GM18507 (cell line): ENCODE data around the gene POMC.
"Not testable (repeated sequence)": the region's sequence is repeated elsewhere in the genome, so short reads cannot be mapped to it uniquely, and the experiment has no call there.

Experiments used
- DNase-seq: peaks from one replicate; pipeline ENCODE4 v3.0.0; 2011; ENCODE audit warnings: low read depth; ENCODE audit not compliant: insufficient read length; ENCODE audit errors: extremely low spot score
- FAIRE-seq: peaks from 2 replicates; lab custom pipeline; 2011; peaks lifted over from hg19 to GRCh38; lab: Jason Lieb, UNC

The POMC gene

GRCh38 chr2:25178976-25179375, 10.6 kb upstream of the POMC start:
- DNase-seq (no peak), FAIRE-seq (no peak)

GRCh38 chr2:25177211-25177611, 8.8 kb upstream of the POMC start:
- FAIRE-seq (no peak), DNase-seq (no peak)

DNA sequence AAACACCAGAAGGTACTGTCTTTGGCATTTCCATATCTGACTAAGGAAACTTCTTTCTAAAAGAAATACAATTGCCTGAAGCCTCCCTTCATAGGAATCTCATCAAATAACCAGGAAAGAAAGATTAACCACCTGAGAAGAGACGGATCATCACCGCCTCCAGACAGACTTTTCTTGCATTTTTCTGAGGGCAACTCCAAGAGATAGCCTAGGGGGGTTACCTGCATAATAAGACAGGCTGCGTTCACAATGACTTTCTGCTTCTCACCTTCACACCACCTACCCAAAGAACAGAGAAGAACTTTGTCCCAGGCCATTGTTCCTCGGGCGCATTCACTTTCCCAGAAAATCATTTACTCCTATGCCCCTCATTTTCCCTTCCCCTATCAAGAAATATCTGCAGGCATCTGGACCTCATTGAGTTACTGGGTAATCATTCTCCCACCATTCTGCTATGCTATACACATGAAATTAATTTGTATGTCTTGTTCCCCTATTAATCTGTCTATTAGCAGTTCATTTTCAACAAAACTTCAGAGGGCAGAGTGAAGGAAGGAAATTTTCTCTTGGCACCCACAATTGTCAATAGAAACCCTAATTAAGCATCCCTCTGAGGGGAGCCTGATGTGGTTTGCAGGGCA, 8.3 kb upstream of the POMC start:
- FAIRE-seq, result no peak
- no peak for DNase-seq

DNA sequence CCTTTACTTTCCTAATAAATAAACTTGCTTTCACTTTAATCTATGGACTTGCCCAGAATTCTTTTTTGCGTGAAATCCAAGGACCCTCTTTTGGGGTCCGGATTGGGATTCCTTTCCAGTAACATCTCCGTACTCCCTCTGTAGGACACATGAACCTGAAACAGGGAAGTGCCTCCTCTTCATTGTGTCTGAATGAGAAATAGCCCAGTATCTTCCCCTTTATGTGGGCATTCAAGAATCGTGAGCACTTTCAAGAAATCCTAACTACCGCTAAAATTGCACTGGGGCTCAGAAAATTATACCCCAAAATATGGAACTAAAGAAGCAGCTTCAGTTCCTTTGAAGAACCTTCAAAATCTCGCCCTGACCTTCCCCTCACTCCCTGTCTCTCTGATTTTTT, 7.8 kb upstream of the POMC start:
- DNase-seq (no peak), FAIRE-seq (no peak)

DNA sequence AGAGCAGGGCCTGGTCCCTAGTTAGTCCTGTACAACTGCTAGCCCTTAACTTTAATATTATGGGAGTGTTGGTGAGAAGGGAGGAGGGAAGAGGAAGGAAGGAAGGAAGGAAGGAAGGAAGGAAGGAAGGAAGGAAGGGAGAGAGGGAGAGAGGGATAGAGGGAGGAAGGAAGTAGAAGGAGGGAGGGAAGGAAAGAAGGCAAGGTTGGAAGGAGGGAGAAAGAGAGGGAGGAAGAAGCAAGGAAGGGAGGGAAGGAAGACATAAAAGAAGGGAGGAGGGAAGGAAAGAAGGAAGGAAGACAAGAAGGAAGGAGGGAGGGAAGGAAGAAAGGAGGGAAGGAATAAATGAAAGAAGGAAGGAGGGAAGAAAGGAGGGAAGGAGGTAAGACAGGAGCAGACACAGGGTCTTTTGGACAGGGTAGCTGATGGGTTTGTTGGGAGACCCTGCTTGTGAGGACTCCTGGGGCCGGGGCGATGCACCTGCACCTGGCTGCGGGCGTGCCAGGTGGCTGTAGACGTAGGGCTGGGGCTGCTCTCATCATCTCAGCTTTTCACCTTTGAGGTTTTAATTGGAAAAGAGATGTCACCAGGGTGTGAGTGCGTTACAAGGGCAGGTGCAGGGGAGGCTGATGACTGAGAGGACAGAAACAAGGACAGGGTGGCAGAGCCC, 5.9 kb upstream of the POMC start:
- FAIRE-seq (no peak), DNase-seq (no peak)

DNA sequence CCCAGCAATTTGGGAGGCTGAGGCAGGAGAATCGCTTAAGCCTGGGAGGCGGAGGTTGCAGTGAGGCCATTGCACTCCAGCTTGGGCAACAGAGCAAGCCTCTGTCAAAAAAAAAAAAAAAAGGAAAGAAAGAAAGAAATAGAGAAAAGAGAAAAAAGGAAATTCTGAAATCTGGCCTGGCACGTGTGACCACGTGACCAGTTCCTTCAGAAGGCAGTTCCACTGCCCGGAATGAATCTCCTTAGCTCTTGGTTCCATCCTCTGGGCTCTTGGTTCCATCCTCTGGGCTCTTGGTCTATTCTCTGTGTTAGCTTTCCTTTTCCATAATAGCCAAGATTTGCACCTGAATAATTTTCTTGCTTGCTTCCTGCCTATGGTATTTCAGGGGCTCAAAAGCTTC, 5.3 kb upstream of the POMC start:
- no peak for DNase-seq
- FAIRE-seq, result no peak

DNA sequence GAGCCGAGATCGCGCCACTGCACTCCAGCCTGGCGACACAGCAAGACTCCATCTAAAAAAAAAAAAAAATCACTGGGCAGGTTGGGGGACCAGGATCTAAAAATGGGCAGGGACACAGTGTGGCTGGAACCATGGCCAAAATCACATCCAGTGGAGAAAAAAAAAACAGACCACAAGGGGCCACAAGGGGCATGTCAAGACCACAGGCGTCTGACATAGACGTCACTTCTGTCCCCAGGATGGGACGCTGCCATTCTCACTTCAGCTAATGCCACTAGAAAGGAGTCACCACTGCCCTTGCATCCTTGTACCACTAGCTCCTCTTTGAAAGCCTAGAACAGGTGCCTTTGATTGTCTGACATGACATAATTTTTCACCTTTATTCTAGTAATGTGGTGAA, 2.5 kb upstream of the POMC start:
- FAIRE-seq (no peak), DNase-seq (no peak)

GRCh38 chr2:25169073-25169470, 692 bp upstream of the POMC start:
- DNase-seq, result no peak
- no peak for FAIRE-seq

DNA sequence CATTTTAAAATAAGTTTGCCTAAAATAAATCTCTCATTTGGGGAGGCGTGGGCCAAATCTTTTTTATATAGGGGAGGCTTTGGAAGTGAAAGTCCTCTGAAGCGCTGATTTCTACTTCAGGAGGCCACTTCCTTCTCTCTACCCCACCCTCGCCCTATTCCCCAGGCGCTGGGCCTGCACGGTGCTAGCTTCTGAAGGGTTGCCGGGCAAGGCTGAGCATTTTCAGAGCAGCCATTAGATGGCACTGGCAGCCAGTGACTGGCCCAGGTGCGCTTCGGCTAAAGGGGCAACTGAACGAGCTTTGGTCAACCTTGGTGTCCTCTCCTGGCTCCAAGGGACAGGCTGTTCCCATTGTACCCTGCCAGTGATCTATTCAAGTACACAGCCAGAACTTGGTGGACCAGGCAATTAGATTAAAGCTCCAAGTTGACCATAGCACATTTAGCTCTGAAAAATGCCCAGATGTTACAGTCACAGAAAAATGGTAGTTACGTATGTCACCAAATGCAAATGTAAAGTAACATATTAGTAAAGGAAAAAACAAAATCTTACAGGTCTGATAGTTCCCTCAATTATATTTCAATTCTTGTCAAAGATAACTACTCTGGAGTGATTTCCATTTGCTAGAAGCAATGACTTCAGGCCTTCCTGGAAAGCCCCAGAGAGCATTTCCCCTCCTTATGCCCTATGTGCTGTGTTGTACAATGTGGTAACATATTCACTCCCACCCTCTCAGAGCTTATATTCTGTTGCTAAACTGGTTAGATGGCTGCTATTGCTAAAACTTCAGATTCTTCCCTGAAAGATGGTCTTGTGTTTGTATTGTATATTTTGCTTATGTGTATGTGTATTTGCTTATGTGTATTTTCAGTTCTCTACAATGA, 2.1 kb downstream of the POMC start:
- FAIRE-seq (peak; percentile 95), DNase-seq (peak; percentile 65)

GRCh38 chr2:25164561-25164960, 3.8 kb downstream of the POMC start:
- DNase-seq, result no peak
- FAIRE-seq, result no peak

DNA sequence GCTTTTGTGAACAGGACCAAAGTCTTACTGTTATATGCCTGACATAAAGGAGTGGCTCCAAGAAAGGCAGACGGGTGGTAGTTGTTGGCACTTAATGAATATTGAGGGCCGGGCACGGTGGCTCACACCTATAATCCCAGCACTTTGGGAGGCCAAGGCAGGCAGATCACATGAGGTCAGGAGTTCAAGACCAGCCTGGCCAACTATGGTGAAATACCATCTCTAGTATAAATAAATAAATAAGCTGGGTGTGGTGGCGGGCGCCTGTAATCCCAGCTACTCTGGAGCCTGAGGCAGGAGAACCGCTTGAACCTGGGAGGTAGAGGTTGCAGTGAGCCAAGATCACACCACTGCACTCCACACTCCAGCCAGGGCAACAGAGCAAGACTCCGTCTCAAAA, 6.3 kb downstream of the POMC start:
- not testable (repeated sequence) for FAIRE-seq

GRCh38 chr2:25161055-25161781, 7.2 kb downstream of the POMC start:
- DNase-seq, result no peak
- FAIRE-seq, result no peak

More for the DNA sequence above, 6.3 kb downstream of the POMC start:
- not testable (repeated sequence) for DNase-seq

DNA sequence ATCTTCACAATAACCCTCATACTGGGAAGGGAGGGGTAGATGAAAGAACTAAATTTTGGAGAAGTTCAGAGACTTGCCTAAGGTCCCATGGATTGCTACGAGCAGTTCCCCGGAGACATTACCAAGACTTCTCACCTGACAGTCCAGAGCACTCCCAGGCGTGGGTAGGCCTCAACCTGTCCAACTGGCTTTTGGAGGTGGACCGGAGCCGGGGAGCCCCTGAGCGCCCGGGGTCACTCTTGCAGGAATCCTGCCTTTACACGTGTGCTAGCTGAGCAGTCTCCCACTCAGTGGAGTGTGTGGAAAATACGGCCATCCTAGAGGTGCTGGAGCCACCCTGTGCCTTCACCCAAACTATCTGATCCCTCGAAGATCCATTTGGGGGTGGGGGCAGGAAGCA, 8.0 kb downstream of the POMC start:
- FAIRE-seq (no peak), DNase-seq (no peak)

- FAIRE-seq (no peak), DNase-seq (no peak)
These were observed 8.4 kb downstream of the POMC start for GRCh38 chr2:25159949-25160348.

- DNase-seq (no peak), FAIRE-seq (no peak)
These were observed 10.1 kb downstream of the POMC start for GRCh38 chr2:25158096-25158852.

DNA sequence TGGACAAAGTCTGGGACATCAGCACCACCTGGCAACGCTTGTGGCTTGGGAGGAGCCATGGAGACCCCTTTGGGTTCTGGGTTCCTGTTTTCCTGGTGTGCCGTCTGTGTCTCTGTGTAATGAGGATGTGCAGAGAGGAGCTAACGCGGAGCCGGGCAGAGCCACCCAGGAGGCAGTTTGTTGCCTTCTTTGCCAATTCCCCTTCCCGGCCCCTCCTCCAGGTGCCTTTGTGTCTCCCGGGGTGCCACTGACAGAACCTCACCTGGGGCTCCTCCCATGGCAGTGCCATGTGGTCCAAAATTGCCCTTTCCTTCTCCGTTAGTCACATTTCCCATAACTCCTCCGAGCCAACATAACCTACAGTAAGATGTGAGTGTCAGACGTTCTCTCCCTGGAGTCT, 13.0 kb downstream of the POMC start:
- no peak for FAIRE-seq
- DNase-seq, result no peak

- FAIRE-seq, result no peak
- no peak for DNase-seq
These were observed 16.7 kb downstream of the POMC start for GRCh38 chr2:25151718-25152117.

- not testable (repeated sequence) for FAIRE-seq, DNase-seq
These were observed 17.4 kb downstream of the POMC start for GRCh38 chr2:25150993-25151392.

- FAIRE-seq (no peak), DNase-seq (no peak)
These were observed 18.7 kb downstream of the POMC start for GRCh38 chr2:25149646-25150045.
